Measurements from ENCODE around the gene ARTN.

ARTN gene

DNA sequence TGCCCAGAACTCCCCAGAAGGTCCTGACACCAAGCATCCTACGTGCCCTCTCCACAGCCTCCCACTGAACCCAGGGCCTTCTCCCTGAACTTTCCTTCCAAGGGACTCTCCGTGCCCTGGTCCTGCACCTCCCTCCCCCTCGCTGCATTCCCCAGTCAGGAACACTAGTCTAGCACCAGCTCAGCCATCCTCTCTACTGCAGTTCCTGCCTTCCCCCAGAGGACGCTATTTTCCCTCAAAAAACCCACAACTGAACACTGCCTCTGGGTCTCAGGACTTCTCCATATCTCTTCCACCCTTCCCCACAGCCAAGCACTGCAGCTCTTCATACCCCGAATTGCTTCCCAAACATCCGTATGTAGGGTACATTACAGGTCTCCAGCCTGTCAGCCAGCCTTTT, 12.6 kb upstream of the ARTN start:
- in situ Hi-C loops (cut with MboI; ENCODE audit: low sequenced_read_pairs) = loop anchor here (10.0 kb wide), 1 partner anchor 146 kb away; no protein-coding TSS in a partner anchor

DNA sequence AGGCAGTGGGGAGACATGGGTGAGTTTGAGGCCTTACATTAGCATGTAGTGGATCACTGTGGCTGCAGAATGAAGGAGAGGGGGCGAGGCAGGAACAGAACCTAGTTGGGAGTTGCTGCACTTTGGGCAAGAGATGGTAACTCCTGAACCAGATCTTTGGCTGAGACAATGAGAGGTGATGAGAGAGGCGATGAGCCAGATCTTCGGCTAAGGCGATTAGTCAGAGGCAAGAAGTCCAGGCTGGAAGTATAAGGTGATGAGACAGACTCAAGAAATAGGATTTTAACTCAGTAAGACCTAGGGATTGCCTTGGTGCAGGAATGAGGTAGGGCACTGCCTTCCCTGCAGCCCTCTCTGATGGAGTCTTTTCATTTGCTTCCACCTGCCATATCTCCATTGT, 9.1 kb upstream of the ARTN start:
- in situ Hi-C loops (cut with MboI; ENCODE audit: low sequenced_read_pairs) = loop anchor here (10.0 kb wide), 1 partner anchor 150 kb away; no protein-coding TSS in a partner anchor

DNA sequence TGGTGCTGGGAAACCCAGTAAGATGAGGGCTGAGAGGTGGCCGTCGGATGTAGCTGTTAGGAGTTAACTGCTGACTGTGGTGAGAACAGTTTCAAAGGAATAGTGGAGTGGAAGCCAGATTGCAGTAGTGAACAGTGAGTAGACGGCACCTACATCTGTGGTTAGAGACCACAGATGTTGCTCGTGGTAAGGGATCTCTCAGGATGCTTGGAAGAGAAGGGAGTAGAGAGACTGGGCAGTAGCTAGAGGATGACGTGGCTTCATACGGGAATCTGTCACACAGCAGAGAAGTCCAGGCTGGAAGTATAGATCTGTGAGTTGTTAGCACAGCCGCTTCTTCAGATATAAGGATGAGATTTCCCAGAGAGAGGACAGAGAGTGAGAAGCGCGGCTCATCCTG, 7.8 kb upstream of the ARTN start:
- in situ Hi-C loops (cut with MboI; ENCODE audit: low sequenced_read_pairs) = loop anchor here (10.0 kb wide), 1 partner anchor 151 kb away; no protein-coding TSS in a partner anchor

DNA sequence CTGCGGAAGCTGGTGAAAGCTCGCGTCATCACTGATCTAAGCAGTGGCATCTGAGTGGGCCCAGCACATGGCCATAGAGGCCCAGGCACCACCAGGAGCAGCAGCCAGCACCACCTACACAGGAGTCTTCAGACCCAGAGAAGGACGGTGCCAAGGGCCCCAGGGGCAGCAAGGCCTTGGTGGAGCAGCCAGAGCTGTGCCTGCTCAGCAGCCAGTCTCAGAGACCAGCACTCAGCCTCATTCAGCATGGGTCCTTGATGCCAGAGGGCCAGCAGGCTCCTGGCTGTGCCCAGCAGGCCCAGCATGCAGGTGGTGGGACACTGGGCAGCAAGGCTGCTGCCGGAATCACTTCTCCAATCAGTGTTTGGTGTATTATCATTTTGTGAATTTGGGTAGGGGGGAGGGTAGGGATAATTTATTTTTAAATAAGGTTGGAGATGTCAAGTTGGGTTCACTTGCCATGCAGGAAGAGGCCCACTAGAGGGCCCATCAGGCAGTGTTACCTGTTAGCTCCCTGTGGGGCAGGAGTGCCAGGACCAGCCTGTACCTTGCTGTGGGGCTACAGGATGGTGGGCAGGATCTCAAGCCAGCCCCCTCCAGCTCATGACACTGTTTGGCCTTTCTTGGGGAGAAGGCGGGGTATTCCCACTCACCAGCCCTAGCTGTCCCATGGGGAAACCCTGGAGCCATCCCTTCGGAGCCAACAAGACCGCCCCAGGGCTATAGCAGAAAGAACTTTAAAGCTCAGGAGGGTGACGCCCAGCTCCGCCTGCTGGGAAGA, 3.2 kb upstream of the ARTN start:
- in situ Hi-C loops (cut with MboI; ENCODE audit: low sequenced_read_pairs) = no loop called here

DNA sequence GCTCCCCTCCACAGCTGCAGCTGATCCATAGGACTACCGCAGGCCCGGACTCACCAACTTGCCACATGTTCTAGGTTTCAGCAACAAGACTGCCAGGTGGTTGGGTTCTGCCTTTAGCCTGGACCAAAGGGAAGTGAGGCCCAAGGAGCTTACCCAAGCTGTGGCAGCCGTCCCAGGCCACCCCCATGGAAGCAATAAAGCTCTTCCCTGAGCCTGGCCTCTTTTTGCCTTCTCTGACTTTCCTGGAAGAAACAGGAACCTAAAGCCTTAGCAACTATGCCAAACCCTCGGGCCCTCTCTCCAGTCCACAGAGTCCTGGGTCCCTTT, 2.7 kb upstream of the ARTN start:
- in situ Hi-C loops (cut with MboI; ENCODE audit: low sequenced_read_pairs) = no loop called here

DNA sequence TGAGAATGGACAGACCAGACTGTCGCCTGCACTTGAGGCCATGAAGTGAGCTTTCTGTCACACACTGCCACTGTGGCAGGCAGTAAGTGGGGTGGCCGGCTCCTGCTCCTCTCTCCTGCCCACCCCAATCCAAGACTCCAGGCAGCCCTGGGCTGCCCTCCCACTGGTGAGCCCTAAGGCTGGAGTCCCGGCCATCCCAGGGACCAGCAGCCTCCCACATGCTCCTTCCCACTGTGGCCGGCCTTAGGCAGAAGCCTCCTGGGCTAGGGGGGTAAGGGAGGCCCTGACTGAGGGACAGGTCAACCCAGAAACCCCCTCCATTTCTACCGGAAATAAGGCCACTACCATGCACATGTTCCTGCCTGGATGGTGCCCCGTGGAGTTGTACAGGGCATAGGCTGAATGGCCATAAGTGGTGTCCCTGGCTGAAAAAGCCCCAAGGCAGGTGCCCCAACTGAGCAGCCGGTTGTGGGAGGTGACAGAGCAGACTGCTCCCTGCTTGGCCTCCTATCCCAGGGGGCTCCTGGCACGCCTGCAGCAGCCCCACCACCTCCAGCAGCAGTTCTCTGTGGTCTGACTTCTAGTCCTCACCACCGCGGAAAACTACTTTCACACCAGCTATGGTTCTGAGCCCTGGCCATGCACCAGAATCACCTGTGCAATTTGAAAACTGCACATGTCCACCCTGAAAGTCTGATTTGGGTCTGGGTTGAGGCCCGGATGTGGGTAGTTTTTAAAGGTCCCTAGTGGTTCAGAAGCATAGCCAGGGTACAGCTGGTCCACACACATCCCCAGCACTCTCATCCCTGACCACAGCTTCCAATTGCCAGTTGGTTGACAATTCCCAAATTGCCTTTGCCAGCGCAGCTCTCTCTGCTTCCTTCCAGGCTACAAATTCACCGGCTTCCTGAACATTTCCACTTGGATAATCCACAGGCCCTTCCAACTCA, 1.6 kb upstream of the ARTN start:
- in situ Hi-C loops (cut with MboI; ENCODE audit: low sequenced_read_pairs) = no loop called here

DNA sequence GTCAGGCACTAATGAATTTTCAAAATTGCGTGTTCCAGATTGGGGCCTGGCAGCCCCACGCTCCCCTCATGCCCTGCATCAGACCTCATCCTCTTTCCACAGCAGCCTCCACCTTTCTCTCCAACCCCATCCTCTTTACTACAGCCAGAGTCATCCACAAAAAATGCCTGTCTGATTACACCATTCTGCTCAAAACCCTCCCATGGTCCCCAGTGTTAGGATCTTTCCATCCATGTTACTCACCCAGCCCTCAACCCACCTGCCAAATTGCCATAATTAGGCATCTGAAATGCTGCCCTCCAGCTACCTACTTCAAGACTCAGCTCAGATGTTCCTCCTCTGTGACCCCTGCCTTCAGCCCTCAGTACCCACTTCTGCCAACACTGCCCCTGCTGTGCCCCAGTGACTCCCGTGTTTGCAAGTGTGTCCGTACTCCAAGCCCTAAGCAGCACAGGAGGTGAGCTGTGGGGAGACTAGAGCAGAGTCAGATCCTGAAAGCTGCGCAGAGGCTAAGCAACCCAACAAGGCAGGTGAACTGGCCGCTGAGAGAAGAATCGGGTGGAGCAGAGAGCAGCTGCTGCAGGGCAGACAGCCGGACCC, 715 bp upstream of the ARTN start:
- in situ Hi-C loops (cut with MboI; ENCODE audit: low sequenced_read_pairs) = no loop called here

DNA sequence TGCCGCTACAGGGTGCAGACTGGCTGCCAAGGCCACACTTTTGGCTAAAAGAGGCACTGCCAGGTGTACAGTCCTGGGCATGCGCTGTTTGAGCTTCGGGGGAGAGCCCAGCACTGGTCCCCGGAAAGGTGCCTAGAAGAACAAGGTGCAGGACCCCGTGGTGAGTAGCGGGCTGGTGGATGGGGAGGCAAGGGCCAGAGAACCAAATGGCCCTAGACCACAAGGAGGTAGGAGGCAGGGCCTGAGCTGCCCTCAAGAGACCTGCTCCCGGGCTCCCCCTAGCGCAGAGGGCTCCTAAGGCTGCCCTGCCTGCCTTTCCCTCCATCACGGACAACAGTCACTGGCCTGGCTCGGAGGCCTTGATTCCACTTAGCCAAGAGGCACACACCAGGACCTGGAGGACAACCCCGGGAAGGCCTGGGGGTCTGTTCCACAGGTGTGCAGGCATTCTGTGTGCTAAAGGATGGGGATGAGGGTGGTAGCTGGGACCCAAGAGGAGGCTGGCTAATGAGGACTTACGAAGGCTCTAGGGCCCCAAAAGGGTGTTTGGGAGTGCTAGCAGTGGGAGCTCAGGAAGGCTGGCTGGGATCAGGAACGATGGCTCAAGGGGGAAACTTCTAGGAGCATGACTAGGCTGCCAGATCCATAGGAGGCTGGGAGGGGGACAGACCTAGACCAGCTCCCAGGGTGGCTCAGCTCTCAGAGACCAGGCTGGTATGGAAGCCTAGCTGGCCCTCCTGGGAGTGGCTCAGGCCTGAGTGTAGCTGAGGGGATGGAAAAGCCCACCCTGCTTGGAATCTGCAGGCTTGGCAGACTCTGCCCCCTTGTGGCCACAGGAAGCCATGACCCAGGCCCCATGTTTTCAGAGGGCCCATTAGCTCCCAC, 742 bp downstream of the ARTN start:
- in situ Hi-C loops (cut with MboI; ENCODE audit: low sequenced_read_pairs) = no loop called here

DNA sequence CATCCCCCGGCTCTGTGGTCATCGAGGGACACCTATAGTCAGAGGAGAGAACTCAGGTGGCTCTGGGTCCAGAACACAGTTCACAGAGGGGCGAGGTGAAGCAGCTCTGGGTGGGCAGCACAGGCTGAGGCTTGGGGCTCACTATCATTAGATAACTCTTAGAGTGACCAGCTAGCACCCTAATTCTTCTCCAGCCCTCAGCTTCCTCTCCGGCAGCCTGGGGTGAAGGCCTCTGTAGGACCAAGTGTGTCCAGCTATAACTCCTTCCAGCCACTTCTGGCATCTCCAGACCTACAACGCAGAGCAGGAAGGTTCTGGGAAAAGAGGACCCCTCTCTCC, 1.4 kb downstream of the ARTN start:
- in situ Hi-C loops (cut with MboI; ENCODE audit: low sequenced_read_pairs) = no loop called here

DNA sequence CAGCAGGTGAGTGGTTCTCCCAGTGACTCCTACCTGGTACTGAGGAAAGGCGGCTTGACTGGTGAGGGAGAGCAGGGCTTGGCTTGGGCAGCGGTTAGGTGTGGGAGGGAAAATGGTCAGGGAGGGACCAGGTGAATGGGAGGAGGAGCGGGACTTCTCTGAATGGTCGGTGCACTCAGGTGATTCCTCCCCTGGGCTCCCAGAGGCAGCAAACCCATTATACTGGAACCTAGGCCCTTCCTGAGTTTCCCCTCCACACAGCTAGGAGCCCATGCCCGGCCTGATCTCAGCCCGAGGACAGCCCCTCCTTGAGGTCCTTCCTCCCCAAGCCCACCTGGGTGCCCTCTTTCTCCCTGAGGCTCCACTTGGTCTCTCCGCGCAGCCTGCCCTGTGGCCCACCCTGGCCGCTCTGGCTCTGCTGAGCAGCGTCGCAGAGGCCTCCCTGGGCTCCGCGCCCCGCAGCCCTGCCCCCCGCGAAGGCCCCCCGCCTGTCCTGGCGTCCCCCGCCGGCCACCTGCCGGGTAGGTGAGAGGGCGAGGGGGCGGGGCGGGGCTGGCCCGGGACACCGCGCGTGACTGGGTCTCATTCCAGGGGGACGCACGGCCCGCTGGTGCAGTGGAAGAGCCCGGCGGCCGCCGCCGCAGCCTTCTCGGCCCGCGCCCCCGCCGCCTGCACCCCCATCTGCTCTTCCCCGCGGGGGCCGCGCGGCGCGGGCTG, 2.3 kb downstream of the ARTN start:
- in situ Hi-C loops (cut with MboI; ENCODE audit: low sequenced_read_pairs) = no loop called here

DNA sequence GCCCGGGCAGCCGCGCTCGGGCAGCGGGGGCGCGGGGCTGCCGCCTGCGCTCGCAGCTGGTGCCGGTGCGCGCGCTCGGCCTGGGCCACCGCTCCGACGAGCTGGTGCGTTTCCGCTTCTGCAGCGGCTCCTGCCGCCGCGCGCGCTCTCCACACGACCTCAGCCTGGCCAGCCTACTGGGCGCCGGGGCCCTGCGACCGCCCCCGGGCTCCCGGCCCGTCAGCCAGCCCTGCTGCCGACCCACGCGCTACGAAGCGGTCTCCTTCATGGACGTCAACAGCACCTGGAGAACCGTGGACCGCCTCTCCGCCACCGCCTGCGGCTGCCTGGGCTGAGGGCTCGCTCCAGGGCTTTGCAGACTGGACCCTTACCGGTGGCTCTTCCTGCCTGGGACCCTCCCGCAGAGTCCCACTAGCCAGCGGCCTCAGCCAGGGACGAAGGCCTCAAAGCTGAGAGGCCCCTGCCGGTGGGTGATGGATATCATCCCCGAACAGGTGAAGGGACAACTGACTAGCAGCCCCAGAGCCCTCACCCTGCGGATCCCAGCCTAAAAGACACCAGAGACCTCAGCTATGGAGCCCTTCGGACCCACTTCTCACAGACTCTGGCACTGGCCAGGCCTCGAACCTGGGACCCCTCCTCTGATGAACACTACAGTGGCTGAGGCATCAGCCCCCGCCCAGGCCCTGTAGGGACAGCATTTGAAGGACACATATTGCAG, 3.0 kb downstream of the ARTN start:
- in situ Hi-C loops (cut with MboI; ENCODE audit: low sequenced_read_pairs) = no loop called here

DNA sequence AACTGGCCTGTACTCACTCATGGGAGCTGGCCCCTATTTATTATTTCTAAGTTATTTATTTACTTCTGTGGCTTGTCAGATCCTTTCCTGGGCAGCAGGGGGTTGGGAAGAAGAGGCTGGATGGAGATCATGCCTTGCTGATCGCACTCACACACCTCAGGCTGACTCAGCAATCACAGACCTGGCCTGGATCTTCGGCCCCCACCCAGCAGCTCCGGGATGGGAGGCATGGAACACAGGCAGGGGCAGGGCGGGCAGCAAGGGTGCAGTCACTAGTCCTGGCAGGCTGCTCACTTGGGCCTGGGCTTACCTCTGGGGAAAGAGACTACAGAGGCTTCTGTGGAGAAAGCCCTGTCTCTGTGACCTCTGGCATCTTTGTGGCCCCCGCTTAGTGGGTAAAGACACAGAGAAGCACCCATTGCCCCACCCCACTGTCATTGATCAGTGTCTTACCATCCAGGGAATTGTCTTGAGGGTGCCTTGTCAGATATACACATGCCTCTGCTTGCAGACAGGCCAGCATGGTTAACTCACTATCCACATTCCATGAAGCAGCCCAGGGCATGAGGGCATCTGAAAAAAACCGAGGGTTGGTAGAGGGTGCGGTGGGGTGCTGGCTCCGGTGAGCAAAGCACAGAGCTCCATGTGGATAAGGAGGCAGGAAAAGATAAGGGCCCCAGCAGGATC, 3.7 kb downstream of the ARTN start:
- in situ Hi-C loops (cut with MboI; ENCODE audit: low sequenced_read_pairs) = no loop called here

DNA sequence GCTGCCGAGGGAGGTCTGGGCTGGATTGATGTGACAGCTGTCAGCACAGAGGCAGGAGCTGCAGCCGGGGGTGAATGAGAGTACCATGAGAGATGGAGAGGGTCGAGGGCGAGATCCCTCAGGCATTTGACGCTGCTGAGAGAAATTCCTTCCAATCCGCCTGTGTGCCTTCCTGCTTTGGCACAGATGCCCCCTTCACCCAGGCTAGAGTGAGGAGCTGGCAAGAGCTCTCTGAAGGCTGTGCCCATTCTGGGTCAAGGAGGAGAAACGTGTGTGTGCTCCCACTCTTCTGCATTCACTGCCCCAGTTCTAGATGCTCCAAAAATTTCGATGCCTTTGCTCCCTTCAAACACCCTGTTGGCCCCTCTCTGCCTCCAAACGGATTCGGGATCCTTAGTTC, 4.8 kb downstream of the ARTN start:
- in situ Hi-C loops (cut with MboI; ENCODE audit: low sequenced_read_pairs) = no loop called here

DNA sequence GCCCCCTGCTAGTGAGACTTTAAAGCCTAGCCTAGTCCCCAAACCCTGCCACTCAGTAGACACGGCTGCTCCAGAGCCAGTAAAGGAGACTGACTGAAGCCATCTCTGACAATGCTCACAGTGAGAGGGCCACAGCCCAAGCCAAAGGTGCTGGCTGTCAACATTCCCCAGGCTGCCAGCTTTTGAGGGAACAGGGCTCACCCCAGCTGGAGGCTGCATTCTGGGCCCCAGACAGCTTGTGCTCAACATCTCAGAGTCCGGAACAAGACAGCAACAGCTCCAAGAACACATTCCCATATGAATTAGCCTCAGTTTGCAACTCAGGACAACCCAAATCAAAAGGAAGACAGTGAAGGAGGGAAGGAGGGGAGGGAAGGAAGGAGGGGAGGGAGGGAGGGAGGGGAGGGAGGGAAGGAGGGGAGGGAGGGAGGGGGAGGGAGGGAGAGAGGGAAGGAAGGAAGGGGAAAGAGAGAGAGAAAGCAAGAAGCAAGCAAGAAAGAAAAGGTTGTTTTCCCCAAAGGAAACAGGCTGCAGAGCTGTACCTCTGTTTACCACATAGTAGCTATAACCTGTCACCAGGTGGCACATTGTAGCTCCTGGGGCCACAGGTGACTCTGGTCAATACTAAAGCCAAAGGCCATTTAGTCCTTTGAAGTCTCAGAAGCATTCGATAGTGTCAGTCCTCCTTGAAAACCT, 5.4 kb downstream of the ARTN start:
- in situ Hi-C loops (cut with MboI; ENCODE audit: low sequenced_read_pairs) = no loop called here

DNA sequence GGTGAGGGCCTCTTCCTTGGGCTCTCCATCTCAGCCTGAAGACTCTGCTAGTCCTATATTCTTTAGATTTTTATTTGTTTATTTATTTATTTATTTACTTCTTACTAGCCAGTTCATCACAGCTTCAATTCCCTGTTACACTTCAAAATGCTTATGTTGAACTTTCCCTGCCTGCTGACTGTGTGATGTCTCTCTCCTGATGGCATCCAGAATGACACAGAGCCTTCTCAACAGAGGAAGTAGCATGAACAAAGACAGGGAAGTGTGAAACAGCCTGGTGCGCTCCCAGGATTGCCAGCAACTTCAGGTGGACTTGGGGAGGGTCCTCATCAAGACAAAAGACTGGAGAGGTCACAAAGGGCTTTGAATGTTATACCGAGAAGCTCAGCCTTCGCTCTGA, 8.8 kb downstream of the ARTN start:
- in situ Hi-C loops (cut with MboI; ENCODE audit: low sequenced_read_pairs) = no loop called here

DNA sequence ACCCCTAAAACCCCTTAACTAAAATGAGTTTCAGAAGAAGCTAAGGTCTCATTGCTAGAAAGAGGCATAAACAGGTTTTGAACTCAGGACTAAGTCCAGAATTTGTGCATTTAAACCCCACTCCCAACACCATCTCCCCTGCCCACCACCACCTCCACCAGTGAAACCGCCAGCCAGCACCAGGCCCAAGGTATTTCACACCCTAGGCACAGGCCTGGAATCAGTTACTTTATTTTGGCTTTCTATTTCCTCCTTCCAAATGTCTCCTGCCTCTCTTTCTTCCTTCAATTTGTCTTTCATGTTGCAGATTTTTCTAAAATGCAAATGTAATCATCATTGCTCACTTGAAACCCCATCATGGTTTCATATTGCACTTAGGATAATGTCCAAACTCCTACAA, 11.3 kb downstream of the ARTN start:
- in situ Hi-C loops (cut with MboI; ENCODE audit: low sequenced_read_pairs) = no loop called here

DNA sequence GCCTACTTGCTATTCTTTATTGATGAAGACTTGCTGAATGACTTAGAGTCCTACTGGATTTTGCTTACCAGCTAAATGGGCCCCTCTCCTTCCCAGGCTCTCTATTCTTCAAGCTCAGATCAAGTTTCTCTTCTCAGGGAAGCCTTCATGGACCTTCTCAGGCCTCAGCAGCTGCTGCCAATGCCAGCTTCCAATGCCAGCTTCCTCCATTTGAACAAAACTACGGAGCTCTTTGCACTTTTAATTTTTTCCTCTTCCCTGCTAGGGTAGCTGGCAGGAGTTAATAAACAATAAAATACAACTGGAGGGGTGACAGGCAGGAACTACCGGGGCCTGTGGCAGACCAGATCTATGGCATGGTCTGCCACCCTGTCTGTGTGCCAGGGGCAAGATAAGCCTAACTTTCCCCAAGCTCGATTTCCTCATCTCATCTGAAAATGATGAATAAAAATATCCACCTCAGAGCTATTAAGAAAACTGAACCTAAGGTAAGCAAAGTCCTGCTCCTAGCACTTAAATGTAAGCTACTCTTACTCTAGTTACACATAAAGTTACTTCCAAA, 12.2 kb downstream of the ARTN start:
- in situ Hi-C loops (cut with MboI; ENCODE audit: low sequenced_read_pairs) = no loop called here
